Endodermal cell (in vitro differentiated cells): ENCODE results near the gene CUX1. TPM values are rescaled to one million over a fixed set of nuclear protein-coding genes. Genes with fewer than 3 reads are reported as not detected.
A peak's percentile ranks its signal among the peaks of the same experiment; 100 is the strongest.

Experiments
- DNase-seq: peaks from one replicate; pipeline ENCODE4 v3.0.0-alpha.2; 2017
- H3K27ac ChIP-seq: 2 replicates; pipeline ENCODE4 v1.5.1; 2013; ENCODE audit warnings: mild to moderate bottlenecking, low read depth, low read length, moderate library complexity
- H3K27me3 ChIP-seq: 2 replicates; pipeline ENCODE4 v1.6.1; 2013; ENCODE audit warnings: mild to moderate bottlenecking, low read length, moderate library complexity; ENCODE audit not compliant: insufficient read depth, control insufficient read depth, poor library complexity, severe bottlenecking
- H3K36me3 ChIP-seq: 2 replicates; pipeline ENCODE4 v1.7.0; 2013; ENCODE audit warnings: mild to moderate bottlenecking, low read length, moderate library complexity; ENCODE audit not compliant: control insufficient read depth, insufficient read depth
- H3K4me1 ChIP-seq: one replicate; pipeline ENCODE4 v1.7.0; 2013; ENCODE audit warnings: low read length; ENCODE audit not compliant: control insufficient read depth, insufficient read depth
- H3K4me3 ChIP-seq: 2 replicates; pipeline ENCODE4 v1.5.1; 2013; ENCODE audit warnings: mild to moderate bottlenecking, low read length, moderate library complexity
- H3K9ac ChIP-seq: 2 replicates; pipeline ENCODE4 v1.6.1; 2013; ENCODE audit warnings: mild to moderate bottlenecking, low read length, moderate library complexity; ENCODE audit not compliant: poor library complexity, severe bottlenecking; ENCODE audit errors: extremely low read depth
- H3K9me3 ChIP-seq: 2 replicates; pipeline ENCODE4 v1.6.1; 2013; ENCODE audit warnings: mild to moderate bottlenecking, low read length, moderate library complexity; ENCODE audit not compliant: control insufficient read depth
- H3K27ac Mint-ChIP-seq: 2 replicates; pipeline ENCODE4 v1.8.0; 2020; ENCODE audit warnings: mixed read lengths
- H3K27me3 Mint-ChIP-seq: 2 replicates; pipeline ENCODE4 v1.8.0; 2021; ENCODE audit warnings: mild to moderate bottlenecking, mixed read lengths; ENCODE audit not compliant: insufficient read depth
- H3K36me3 Mint-ChIP-seq: 2 replicates; pipeline ENCODE4 v1.8.0; 2020; ENCODE audit warnings: low read depth, mixed read lengths
- H3K4me1 Mint-ChIP-seq: 2 replicates; pipeline ENCODE4 v1.8.0; 2020; ENCODE audit warnings: mixed read lengths
- H3K4me3 Mint-ChIP-seq: 2 replicates; pipeline ENCODE4 v1.8.0; 2020; ENCODE audit warnings: mild to moderate bottlenecking, moderate library complexity, mixed read lengths
- H3K9me3 Mint-ChIP-seq: 2 replicates; pipeline ENCODE4 v1.8.0; 2020; ENCODE audit warnings: mild to moderate bottlenecking, mixed read lengths
- CTCF ChIP-seq: fragments of 200-600 bp; sonication (generic); conservative IDR thresholded peaks from 2 replicates; pipeline ENCODE4 v1.5.0; 2021; ENCODE audit warnings: antibody characterized with exemption, mild to moderate bottlenecking
- WGBS, 2 experiments: methylation state at CpG; one replicate each; pipeline versions ENCODE4 v1.1.5 to v1.1.7; 2013; ENCODE audit warnings: missing lambda C conversion rate in 2 of 2, mixed read lengths in 1 of 2; ENCODE audit not compliant: insufficient coverage in 1 of 2, insufficient read length in 1 of 2; 5-methylcytosine and 5-hydroxymethylcytosine counted together
- total RNA-seq, 2 donors: library from RNA; stranded (reverse); fragmentation: NEBNext Ultra II Directional in 1 of 2; extraction: Animal tissue kit (Norgen Biotek cat#: 25700) in 1 of 2; gene quantifications; 2 replicates in 1 of 2; 3 replicates in 1 of 2; pipeline ENCODE4 v1.2.1, GENCODE V29; 2021

The CUX1 gene
- total RNA-seq, 2 donors from 2014 or later, result 85.1 to 108 TPM

GRCh38 chr7:102064361-102065025 lies 247.1 kb downstream of the CUX1 start:
- H3K36me3 ChIP-seq, result peaks cover 6% of the 10 kb centered on the region
- no peak overlapping the region for H3K9ac ChIP-seq
- Mint-ChIP-seq H3K4me3 (no peak overlapping the region), H3K27me3 (no peaks in the 10 kb centered on the region), H3K4me1 (peaks cover 22% of the 10 kb centered on the region), H3K9me3 (no peaks in the 10 kb centered on the region), H3K36me3 (peaks cover 22% of the 10 kb centered on the region), H3K27ac (peak overlapping the region; percentile 94)
- H3K4me1 ChIP-seq, result peaks cover 12% of the 10 kb centered on the region
- H3K9me3 ChIP-seq, result no peaks in the 10 kb centered on the region
- no peak overlapping the region for H3K4me3 ChIP-seq
- no peak for TF ChIP-seq CTCF
- WGBS, 2 experiments, result 65 to 83% methylated on average over 6 to 12 of the region's 12 CpGs
- H3K27ac ChIP-seq, result no peak overlapping the region
- DNase-seq, result peak; percentile 81
- no peaks in the 10 kb centered on the region for H3K27me3 ChIP-seq

GRCh38 chr7:102065226-102065625 lies 247.8 kb downstream of the CUX1 start:
- Histone ChIP-seq H3K27ac (no peak overlapping the region), H3K9me3 (no peaks in the 10 kb centered on the region), H3K4me1 (peaks cover 12% of the 10 kb centered on the region), H3K4me3 (no peak overlapping the region), H3K27me3 (no peaks in the 10 kb centered on the region), H3K9ac (no peak overlapping the region), H3K36me3 (peaks cover 11% of the 10 kb centered on the region)
- DNase-seq, result no peak
- no peaks in the 10 kb centered on the region for H3K27me3 Mint-ChIP-seq
- no peak for TF ChIP-seq CTCF
- peaks cover 30% of the 10 kb centered on the region for H3K4me1 Mint-ChIP-seq
- H3K4me3 Mint-ChIP-seq, result no peak overlapping the region
- H3K9me3 Mint-ChIP-seq, result no peaks in the 10 kb centered on the region
- H3K27ac Mint-ChIP-seq, result no peak overlapping the region
- WGBS, 2 experiments, result 91 to 96% methylated on average over 6 of the region's 6 CpGs
- H3K36me3 Mint-ChIP-seq, result peaks cover 28% of the 10 kb centered on the region

- no peak overlapping the region for H3K27ac ChIP-seq
- H3K27me3 ChIP-seq, result no peaks in the 10 kb centered on the region
- DNase-seq, result no peak
- peaks cover 30% of the 10 kb centered on the region for H3K4me1 Mint-ChIP-seq
- no peaks in the 10 kb centered on the region for H3K27me3 Mint-ChIP-seq
- H3K36me3 Mint-ChIP-seq, result peaks cover 38% of the 10 kb centered on the region
- no peak overlapping the region for H3K9ac ChIP-seq
- peaks cover 12% of the 10 kb centered on the region for H3K4me1 ChIP-seq
- no peak for TF ChIP-seq CTCF
- peaks cover under 1% of the 10 kb centered on the region for H3K9me3 Mint-ChIP-seq
- H3K4me3 Mint-ChIP-seq, result no peak overlapping the region
- H3K36me3 ChIP-seq, result peaks cover 21% of the 10 kb centered on the region
- H3K27ac Mint-ChIP-seq, result peak overlapping the region; percentile 41
- peaks cover 5% of the 10 kb centered on the region for H3K9me3 ChIP-seq
- no peak overlapping the region for H3K4me3 ChIP-seq
- WGBS, 2 experiments, result 81 to 96% methylated on average over 3 to 9 of the region's 9 CpGs
These were observed 249.1 kb downstream of the CUX1 start for GRCh38 chr7:102066476-102066875.
